ENCODE results near the gene ARMH4.

GRCh38 chr14:58150243-58150805, 1.7 kb downstream of the ARMH4 start:
- TF ChIP-seq CTCF (IDR thresholded peaks at IDR 0.05; ENCODE audit: low read depth, low read length, poor library complexity, severe bottlenecking) (no peak), EZH2phosphoT487 (IDR thresholded peaks at IDR 0.05; ENCODE audit: borderline replicate concordance, low read length) (no peak)

All from DOHH2 (cell line).